ENCODE measurements around the gene TMBIM4. TPM values are rescaled to one million over a fixed set of nuclear protein-coding genes. Genes with fewer than 3 reads are reported as not detected.
A peak's percentile ranks its signal among the peaks of the same experiment; 100 is the strongest.
"Not testable (repeated sequence)": the region's sequence is repeated elsewhere in the genome, so short reads cannot be mapped to it uniquely, and the experiment has no call there.

Gene TMBIM4, protein sequence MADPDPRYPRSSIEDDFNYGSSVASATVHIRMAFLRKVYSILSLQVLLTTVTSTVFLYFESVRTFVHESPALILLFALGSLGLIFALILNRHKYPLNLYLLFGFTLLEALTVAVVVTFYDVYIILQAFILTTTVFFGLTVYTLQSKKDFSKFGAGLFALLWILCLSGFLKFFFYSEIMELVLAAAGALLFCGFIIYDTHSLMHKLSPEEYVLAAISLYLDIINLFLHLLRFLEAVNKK
- polyA plus RNA-seq (2013, experiment 1 of 2; ENCODE audit: insufficient read length), result 40.3 TPM
- 41.5 TPM for polyA plus RNA-seq (2013, experiment 2 of 2; ENCODE audit: insufficient read length)

DNA sequence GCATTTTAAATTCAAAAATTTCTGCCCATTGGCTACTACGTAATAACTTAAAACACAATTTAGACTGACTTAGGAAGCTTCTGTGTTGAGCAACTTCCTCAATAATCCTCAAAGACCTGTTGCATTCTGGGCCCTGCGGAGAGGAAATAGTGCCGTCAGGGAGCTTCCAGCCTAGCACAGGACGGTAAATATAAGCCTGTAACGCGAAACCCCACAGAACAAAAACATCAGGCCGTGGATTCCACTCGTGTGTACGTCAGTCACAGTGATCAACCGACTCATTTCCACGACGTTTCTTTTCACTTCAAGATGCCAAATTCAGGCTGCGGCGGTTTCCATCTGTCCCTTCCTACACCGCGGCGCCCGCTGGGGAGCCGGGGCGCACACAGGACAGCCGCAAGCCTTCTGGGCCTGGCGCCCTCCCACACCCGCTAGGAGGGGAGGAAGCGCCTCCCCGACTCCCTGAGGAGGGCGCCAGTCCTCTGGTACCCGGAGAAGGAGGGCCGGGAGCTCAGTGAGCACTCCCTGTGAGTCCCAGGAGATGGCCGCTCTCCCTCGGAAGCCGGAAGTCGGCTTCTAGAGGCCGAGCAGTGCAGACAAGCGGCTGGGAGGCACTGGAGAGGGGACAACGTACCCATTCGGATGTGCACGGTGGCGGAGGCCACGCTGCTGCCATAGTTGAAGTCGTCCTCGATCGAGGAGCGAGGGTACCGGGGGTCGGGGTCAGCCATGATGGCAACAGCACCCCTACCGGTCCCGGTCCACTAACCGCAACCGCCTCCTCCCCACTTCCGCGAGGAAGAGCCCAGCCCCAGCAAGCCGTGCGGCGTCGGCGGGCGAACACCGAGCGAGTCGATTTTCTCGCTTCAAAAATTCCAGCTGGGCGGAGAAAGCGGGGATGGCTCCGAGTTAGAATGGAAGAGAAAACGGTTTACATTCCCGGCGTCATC is at the start of gene TMBIM4:
TSS of gene TMBIM4 (minus strand) at position 776 of the 950 bp plus-strand sequence. CDS start at position 731, 45 bp downstream.
- DNase-seq, result peak; percentile 96

DNA sequence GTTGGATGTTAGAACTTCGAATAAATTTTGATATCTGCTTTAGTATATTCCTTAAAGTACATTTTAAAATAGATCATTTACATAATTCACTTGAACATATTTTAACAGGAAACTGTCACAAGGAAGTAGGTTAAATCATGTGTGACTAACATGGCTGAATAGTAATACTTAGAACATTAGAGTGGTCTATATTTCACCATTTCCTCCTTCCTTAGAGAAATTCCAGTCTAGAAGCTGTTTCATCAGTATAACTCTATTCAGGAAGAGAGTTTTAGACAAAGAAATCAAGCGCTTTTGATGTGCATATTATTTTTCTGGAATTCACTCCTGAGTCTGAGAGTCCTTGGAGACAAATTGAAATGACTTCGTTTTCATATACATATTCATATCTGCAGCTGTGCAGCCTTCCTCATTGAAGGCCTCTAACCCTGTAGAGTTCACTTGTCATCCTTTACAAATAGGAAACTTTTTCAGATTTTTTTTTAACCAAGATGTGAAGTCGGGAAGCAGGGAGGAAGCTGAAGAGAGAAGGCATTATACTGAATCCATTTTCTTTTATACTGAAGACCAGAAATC is 47.6 kb upstream of the TMBIM4 start:
- DNase-seq, result no peak

DNA sequence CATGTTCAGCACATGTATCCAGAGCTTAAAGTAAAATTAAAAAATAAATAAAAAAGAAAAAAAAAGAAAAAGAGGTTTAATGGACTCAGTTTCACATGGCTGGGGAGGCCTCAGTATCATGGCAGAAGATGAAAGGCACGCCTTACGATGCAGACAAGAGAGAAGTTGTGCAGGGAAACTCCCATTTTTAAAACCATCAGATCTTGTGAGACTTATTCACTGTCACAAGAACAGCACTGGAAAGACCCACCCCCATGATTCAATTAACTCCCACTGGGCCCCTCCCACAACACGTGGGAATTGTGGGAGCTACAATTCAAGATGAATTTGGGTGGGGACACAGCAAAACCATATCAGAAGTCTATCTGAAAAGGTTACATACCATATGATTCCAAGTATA is 43.2 kb upstream of the TMBIM4 start:
- not testable (repeated sequence) for DNase-seq

DNA sequence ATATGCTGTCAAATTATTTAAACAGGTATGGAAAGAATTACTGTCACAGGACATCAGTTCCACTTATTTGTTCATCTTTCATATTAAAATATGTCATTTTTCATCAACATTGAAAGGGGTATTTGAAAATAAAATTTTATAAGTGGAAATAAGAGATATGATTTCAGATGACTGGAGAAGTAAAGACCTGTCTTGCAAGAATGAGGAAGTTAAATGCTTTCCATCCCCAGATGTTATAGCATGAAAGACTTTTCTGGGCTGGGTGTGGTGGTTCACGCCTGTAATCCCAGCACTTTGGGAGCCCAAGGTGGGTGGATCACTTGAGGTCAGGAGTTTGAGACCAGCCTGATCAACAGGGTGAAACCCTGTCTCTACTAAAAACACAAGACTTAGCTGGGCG is 41.8 kb upstream of the TMBIM4 start:
- not testable (repeated sequence) for DNase-seq

DNA sequence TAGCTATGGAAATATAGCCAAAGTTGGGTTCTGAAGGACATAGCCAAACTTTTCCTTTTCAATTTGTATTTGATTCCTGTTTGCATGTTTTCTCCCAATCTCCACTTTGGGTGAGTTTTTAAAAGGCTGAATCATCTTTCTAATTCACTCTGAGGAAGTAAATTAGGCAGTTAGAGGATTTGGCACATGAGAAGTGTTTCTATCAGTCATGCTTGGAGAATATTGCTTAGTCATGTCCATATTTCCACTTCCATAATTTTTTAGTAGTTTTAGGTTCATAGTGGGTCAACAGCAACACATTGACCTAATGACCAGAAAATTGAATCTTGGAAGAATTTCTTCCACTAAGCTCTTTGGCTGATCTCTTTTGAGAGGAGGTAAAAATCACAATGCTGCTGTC is 41.0 kb upstream of the TMBIM4 start:
- no peak for DNase-seq

DNA sequence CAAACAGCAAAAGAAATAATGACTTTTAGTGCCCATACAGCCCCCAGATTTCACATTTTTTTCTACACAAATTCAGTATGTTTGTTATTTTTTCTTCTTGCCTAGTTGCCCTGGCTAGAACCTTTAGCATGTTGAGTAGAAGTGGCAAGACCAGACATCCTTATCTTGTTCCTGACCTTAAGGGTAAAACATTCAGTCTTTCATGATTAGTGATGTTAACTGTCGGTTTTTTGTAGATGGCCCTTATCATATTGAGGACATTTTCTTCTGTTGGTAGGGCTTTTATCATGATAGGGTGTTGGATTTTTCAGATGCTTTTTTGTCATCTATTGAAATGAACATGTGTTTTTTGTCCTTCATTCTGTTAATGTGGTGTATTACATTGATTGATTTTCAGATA is 36.3 kb upstream of the TMBIM4 start:
- DNase-seq, result no peak

DNA sequence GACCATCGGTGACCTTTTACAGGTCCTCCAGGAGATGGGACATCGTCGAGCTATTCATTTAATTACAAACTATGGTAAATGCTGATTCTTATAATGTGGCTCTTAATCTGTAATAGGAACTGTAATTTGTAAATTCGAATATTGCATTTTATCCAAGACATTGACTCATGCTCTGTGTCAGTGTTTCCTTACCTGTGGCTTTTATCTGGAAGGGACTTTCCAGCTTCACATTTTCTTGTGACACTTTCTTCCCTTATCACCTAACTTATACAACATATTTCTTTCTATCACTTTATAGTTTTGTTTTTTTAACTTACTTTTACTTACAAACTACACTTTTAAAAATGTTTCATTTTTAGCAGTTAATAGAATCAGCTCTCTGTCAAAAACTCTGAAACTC is 34.0 kb upstream of the TMBIM4 start:
- no peak for DNase-seq

DNA sequence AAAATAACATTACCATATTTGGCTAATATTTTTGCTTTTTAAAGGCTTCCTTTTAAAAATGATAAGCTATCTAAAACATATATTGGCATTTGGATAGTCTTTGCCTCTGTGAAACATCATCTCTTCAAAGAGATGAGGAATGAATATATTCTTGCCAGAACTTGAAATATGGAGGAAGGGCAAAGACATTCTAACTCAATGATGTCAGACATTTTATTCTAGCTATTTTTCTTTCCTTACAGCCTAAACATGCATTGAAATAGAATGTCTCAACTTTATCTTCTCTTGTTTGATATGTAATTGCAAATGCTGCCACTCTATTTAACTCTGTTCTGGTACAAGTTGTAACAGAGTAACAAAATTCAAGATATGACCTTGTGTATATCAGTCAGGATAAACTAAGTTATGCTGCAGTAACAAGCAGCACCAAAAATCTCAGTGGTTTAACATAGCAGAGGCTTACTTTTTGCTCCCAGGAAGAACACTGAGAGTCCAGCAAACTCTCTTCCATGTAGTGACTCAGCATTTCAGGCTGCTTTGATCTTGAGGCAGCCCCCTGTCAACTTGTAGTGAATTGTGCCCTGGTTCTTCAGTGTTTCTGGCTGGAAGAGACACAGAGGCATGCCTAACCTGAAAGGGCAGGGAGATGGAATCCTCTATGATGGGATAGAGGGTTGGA is 30.2 kb upstream of the TMBIM4 start:
- DNase-seq, result peak; percentile 52

DNA sequence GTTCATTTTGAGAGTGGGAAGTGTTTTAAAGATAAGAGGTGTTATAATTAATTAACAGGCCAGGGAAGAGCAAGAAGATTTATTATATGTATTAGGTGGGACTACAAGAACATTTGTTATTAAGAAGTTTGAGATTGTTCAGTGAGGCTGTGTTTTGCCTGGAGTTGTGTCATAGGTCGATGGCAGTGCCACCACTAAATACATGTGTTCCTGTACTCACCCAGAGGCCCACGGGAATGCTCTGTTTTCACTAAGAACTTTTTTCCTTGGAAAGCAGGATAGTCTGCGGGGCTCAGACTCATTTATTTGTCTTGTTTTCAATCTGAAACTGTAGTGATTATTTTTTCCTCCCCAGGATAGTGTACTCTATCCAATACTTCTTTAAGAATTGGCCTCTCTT is 29.3 kb upstream of the TMBIM4 start:
- DNase-seq, result no peak

DNA sequence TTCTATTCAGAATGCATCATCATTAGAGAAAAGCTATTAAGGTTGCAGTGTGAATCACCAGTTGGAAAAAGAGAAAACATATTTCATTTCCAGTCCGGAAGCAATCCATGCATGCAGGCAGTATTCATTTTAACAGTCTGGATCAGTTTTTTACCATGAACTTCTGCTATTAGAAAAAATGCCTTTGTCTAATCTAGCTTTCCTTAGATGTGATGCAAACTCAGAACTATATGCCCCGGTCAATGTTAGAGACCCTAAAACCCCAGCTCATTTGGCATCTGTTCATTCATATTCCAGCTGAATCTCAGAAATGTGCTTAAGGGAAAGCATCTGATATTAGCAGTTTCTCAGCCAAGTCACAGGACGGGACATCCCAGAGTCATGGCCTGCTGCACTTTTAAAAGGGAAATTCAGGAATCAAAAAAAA is 27.7 kb upstream of the TMBIM4 start:
- peak; percentile 49 for DNase-seq

DNA sequence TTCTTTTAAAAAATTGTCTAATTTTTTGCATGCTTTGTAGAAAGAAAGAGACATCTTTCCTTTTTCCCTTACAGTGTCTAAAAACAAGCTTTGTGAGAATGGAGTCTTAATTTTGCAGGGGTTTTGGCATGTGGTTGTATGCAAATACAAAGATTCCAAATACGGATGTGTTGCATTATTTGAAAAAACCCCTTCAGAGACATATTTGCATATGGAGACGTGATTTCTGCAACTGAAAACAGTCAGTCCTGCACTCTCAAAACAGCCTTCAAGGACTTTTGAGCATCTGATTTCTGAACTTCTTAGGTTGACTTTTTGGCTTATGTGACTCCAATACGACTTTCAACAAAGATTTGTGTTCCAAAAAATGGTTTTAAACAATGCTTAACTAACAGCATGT is 27.0 kb upstream of the TMBIM4 start:
- DNase-seq, result no peak

DNA sequence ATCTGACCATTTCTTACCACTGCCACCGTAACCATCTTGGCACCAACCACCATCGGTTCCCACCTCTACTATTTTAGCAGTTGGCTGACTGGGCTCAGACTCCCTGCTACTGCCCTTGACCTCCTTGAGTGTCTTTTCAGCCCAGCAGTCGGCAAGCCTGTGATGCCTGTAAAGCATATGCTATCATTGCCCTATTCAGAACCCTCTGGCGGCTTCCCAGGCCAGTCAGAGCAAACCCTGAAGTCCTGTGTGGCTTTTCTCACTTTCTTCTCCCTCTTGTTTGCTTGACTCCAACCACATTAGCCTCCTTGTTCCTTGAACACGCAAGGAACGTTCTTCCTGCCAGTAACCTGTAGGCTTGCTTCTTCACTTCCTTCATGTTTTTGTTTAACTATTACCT is 25.4 kb upstream of the TMBIM4 start:
- no peak for DNase-seq

DNA sequence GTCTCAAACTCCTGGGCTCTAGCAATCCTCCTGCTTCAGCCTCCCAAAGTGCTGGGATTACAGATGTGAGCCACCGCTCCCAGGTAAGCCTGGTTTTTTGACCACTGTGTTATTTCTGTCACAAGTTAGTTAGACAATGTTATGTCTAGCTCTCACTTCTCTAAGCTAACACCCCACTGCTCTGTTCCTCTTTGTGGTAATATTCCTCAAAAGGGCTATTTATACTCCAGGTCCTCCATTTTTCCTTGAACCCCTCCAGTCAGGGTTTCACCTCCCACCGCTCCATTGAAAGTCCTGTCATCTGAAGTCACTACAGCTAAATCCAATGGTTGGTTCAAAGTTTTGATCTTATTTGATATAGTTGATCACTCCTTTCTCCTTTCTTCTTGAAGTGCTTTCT is 24.3 kb upstream of the TMBIM4 start:
- DNase-seq, result no peak

DNA sequence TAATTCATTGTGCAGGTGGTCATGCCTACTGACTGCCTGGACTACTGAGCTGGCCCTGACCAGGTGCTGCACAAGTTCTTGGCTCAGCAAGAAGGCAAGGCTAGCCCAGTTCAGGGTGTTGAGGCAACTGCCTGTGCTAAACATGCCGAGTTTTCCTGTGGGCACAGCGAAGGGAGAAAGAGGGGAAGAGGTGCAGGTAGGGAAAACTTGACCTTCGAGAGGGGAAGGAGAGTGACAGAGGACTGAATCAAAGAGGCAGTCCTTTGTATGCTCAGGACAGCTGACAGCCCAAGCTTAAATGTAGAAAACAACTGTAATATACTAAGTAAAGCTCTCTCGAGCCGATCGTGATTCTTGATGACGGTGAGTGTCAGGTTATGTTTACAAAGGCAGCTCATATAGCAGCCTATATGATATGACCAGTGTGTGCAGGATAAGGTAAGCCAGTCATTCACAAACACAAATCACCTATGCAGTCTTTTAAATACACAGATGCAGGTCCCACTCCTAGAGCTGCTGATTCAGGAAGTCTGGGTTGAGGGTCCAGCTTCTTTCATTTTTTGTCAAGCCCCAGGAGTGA is 21.8 kb upstream of the TMBIM4 start:
- DNase-seq, result no peak

DNA sequence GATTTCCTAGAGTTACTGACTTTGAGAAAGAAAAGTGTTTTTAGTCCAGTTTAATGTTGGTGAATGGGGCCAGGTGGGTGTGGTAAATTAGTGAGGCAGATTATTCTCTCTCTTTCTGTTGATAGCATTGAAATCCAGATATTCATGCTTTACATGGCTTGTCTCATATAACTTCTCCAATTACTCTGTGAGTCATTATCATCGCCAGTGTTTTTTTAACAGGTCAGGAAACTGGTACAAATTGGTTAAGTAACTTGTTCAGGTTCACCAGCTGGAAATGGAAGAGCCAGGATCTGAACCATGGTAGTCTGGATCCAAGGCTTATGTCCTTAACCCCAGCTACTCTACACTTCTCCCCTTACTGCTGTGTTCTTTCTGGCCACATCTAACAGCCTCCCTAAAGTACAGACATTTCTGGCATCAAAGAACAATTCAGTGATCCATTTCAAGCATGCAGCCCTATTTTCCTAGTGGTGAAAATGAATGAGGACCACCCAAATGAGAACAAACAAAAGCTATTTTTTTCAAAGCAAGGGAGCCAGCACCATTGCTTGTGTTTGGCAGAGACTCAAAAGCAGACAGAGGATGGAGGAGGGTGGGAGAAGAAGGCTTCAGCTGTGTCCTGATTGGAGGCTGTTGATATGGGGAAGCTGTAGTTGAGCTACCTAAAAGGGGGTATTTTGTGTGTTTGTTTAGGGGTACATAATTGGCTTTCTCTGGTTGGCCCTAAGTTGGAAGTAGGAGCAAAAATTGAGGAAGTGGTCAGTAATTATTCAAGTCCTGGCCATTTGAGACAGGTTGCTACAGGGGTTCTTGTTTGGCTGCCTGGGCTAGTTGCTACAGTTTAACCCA is 20.9 kb upstream of the TMBIM4 start:
- no peak for DNase-seq

DNA sequence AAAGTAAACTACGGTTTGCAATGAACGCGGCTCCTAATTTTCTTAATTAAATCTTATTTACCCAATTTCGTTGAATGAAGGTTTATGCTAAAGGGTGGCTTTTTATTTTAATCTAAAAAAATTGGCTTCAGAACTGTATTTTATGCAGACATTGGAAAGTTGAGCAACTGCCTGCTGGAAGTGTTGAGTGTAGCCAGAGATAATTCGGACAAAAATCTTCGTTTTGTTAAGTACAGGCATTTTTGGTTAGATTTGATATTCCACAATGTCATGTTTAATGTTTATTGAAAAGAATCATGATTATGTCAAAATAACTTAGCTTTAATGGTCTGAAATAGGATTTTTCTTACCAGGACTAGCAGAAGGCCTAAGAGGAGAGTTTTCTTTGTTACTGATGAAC is 20.1 kb upstream of the TMBIM4 start:
- no peak for DNase-seq

DNA sequence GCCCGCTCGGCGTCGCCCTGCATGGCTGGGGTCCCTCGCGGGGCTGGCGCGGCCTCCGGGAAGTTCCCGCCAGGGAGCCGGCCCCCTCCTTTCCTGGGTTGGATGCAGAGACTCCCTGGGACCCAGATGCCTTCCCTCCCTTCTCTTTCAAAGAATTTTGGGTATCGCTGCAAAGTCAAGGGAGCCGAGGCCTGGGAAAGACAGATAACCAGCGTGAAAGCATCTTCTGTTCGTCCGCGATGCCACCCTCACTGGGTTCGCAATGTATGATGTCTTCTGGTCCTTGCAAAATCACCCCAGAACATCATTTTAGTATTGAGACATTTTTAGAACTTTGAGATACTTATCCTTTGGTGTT is 19.7 kb upstream of the TMBIM4 start:
- DNase-seq, result no peak

DNA sequence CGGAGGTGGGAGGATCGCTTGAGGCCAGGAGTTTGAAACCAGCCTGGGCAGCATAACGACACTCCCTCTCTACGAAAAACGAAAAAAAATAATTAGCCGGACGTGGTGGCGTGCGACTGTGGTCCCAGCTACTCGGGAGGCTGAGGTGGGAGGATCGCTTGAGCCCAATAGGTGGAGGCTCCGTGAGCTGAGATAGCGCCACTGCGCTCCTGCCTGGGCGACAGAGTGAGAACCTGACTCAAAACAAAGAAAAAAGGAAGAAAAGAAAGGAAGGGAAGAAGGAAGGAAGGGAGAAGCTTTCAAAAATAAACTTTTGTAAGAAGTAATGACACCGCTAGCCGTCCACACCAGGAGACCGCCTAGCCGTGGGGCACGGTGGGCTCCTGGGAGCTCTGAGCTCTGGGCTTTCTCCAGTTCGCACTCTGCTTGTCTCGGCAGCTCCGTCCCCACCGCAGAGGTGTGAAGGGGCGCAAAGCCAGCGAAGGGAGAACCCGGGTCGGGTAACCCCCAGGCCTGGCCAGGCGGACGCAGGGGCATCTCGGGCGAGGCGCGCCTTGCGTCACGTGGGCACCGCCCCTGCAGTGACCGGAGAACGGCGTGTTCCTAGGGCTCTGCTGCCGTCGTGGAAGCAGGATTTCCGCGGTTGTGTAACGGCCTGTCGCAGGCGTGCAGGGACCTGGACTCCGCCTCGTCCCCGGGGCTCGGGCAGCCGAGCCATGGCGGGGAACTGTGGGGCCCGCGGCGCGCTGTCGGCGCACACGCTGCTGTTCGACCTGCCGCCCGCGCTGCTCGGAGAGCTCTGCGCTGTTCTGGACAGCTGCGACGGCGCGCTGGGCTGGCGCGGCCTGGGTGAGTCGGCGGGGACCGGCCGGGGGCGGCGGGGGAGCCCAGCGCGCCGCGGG is 19.0 kb upstream of the TMBIM4 start, which contains the start of gene IRAK3:
TSS of gene IRAK3 (plus strand) at position 631 of the 902 bp plus-strand sequence. CDS start at position 717, 86 bp downstream.
- DNase-seq, result peak; percentile 49

DNA sequence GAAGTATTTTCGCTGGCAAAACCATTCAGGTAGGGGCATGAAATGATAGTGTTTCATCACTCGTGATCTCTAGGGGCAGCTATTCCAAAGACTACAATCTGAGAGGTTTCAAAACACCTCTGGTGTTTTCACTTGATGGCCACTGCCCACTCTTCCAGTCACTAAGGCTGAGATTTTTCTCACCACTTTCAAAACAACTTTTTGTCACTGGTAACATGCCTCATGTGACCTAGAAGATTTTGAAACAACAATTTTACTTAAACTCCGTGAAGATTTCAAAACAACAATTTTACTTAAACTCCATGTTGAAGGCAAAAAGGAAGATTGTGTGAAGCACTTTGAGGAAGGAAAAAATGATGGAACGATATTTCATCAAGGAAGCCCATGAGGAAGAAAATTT is 18.0 kb upstream of the TMBIM4 start:
- DNase-seq, result no peak

DNA sequence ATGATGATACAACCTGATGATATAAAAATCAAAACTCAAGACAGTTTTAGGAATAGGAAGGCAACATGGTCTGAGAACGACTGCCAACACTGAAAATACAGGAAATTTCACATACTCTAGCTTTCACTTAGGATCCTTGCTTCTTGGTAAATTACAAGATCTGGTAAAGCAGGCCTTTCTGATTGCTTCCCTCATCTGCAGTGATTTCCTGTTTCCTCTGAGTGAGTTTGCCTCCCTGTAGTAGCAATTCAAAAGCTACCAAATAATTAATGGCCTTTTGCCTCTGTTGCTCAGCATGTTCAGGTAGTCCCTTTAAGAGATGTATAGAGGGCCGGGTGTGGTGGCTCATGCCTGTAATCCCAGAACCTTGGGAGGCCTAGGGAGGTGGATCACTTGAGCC is 17.2 kb upstream of the TMBIM4 start:
- DNase-seq, result no peak
